Ectodermal cell (in vitro differentiated cells): Measurements from ENCODE around the gene TBC1D7. TPM values are rescaled to one million over a fixed set of nuclear protein-coding genes. Genes with fewer than 3 reads are reported as not detected.

Source experiments
- H3K27ac ChIP-seq: 2 replicates; pipeline ENCODE4 v1.7.0; 2013; ENCODE audit warnings: mild to moderate bottlenecking, low read depth, low read length; ENCODE audit not compliant: insufficient read depth, poor library complexity, severe bottlenecking
- H3K27me3 ChIP-seq: 2 replicates; pipeline ENCODE4 v1.7.0; 2013; ENCODE audit warnings: mild to moderate bottlenecking, low read length; ENCODE audit not compliant: insufficient read depth, control insufficient read depth, poor library complexity, severe bottlenecking
- H3K36me3 ChIP-seq: one replicate; pipeline ENCODE4 v1.7.0; 2013; ENCODE audit warnings: low read length; ENCODE audit not compliant: control insufficient read depth, insufficient read depth
- H3K4me1 ChIP-seq: one replicate; pipeline ENCODE4 v1.7.0; 2013; ENCODE audit warnings: low read length; ENCODE audit not compliant: control insufficient read depth, insufficient read depth
- H3K4me3 ChIP-seq: 2 replicates; pipeline ENCODE4 v1.7.0; 2013; ENCODE audit warnings: low read depth, low read length, control low read depth; ENCODE audit not compliant: insufficient read depth
- H3K9me3 ChIP-seq: 2 replicates; pipeline ENCODE4 v1.7.0; 2013; ENCODE audit warnings: mild to moderate bottlenecking, low read length, moderate library complexity; ENCODE audit not compliant: control insufficient read depth
- WGBS, 2 experiments: methylation state at CpG; one replicate each; pipeline ENCODE4 v1.1.7; 2013; ENCODE audit warnings: missing lambda C conversion rate in 2 of 2; 5-methylcytosine and 5-hydroxymethylcytosine counted together
- polyA plus RNA-seq, 4 experiments: library from polyadenylated mRNA; stranded (reverse); fragments of 50-300 nt; gene quantifications; one replicate each; pipeline ENCODE4 v1.2.3, GENCODE V29; 2013

The TBC1D7 gene
- polyA plus RNA-seq (2013, experiment 1 of 4), result 53.7 TPM
- polyA plus RNA-seq (2013, experiment 2 of 4), result 51.6 TPM
- 43.1 TPM for polyA plus RNA-seq (2013, experiment 3 of 4)
- 46.0 TPM for polyA plus RNA-seq (2013, experiment 4 of 4)

DNA sequence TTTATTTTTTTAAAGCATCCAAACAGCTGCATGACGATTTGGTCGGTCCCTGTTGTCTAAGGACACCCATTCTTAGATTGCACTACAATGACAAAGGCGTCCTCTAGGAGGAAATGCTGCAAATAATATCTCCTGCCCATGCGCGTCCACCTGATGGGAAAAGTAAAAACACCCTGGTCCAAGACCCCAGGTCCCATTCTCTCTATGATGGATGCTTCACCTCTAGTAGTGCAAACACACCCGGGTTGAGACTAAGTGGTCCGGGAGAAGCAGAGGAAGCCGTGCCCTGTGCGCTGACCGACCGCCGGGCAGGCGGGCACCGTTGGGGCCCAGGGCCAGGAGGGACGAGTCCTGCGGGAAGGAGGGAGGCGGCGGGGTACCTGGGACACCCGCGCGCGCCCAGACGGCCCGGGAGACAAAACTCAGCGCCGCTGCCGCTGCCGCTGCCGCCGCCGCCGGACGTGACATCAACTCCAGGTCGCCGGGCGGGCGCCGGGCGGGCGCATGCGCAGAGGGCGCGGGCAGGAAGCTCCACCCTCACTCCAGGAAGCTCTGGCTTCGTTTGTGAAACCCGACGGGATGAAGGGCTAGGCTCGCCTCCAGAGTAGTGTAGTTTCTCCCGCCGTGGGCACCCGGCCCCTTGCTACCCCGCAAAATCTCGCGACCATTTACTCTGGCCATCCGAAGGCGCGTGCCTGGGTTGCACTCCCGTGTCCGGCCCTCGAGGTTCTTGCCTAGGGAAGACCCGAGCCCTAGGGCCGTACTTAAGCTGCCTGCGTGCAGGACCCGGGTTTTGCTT lies at the start of gene TBC1D7:
TBC1D7 (minus strand) TSS at position 462 of the 799 bp plus-strand sequence. CDS start 1,639 bp downstream, outside the sequence.
- Histone ChIP-seq H3K4me1 (peaks cover 5% of the 10 kb centered on the region), H3K9me3 (no peaks in the 10 kb centered on the region), H3K36me3 (peaks cover 24% of the 10 kb centered on the region), H3K27me3 (no peaks in the 10 kb centered on the region), H3K27ac (peak within 1 kb of the TSS; percentile 94), H3K4me3 (peak within 1 kb of the TSS; percentile 86)
- 0 to 1% methylated on average over 63 of the region's 63 CpGs for WGBS, 2 experiments

GRCh38 chr6:13377054-13377758 lies 48.9 kb upstream of the TBC1D7 start:
- 89 to 94% methylated on average over 2 of the region's 2 CpGs for WGBS, 2 experiments
- Histone ChIP-seq H3K4me1 (peaks cover 8% of the 10 kb centered on the region), H3K9me3 (no peaks in the 10 kb centered on the region), H3K27ac (no peak overlapping the region), H3K4me3 (no peak overlapping the region), H3K27me3 (no peaks in the 10 kb centered on the region), H3K36me3 (no peaks in the 10 kb centered on the region)

DNA sequence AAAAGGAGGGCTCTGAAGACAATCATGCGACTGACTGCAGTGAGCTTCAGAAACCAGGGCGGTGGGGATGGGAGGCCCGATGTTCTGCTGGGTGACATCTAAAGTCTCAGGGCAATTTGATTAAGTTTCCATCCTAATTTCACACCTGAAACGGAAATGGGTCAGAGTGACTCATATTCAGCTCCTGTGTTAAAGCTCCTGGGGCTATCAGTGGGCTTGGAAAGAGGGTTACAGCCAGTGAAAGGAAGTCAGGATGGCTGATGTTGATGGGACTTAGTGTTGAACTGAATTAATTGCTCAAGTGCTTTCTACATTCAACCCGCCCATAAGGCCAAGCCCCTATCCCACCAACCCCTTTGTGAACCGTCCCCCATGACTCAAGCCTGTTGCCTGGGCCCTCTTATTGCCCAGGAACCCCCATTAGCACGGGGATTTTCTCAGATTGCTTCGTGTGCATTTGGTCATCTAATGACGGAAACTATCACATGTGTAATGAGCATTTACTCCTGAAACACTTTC lies 47.1 kb upstream of the TBC1D7 start:
- no peaks in the 10 kb centered on the region for H3K9me3 ChIP-seq
- no peaks in the 10 kb centered on the region for H3K27me3 ChIP-seq
- H3K27ac ChIP-seq, result no peak overlapping the region
- 94% methylated on average over 9 of the region's 9 CpGs for WGBS, 2 experiments
- no peaks in the 10 kb centered on the region for H3K36me3 ChIP-seq
- H3K4me3 ChIP-seq, result no peak overlapping the region
- peaks cover 22% of the 10 kb centered on the region for H3K4me1 ChIP-seq

DNA sequence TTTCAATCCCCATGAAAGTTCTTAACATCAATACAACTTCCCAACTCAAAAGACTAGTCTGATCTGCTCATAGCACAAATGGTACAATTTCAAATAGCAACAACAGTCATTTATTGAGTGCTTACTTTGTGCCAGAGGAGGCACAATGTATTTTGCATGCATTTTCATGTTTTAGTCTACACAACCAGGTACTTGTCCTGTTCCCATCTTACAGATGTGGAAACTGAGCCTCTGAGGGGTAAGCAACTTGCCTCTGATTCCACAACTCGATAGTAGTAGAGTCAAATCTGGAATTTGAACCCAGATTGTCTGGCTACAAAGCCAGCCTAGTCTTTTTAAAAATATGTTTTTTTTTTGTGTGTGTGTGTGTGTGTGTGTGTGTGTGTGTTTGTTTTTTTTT lies 45.6 kb upstream of the TBC1D7 start:
- Histone ChIP-seq H3K9me3 (no peaks in the 10 kb centered on the region), H3K4me3 (no peak overlapping the region), H3K27ac (no peak overlapping the region), H3K27me3 (no peaks in the 10 kb centered on the region), H3K36me3 (no peaks in the 10 kb centered on the region), H3K4me1 (peaks cover 26% of the 10 kb centered on the region)
- whole genome bisulfite sequencing, 2 experiments, result 98 to 100% methylated on average over 1 of the region's 1 CpG

DNA sequence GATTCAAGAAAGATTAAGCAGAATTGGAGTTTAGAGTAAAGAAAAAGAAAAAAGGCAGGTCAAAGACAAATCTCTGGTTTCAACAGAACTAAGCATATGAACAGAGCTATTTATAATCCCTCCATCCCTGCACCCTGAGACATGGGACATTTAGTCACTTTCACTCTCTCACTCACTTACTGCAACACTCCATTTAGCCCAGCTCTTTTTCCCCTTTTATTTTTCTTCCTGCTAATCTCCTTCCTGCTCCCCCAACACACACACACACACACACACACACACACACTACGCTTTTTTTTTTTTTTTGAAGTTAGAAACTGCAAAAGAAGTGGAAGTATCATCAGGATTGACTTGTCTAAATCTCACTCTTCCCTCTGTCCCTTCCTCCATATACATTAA lies 45.1 kb upstream of the TBC1D7 start:
- Histone ChIP-seq H3K4me1 (peaks cover 25% of the 10 kb centered on the region), H3K4me3 (no peak overlapping the region), H3K27me3 (no peaks in the 10 kb centered on the region), H3K36me3 (no peaks in the 10 kb centered on the region), H3K27ac (no peak overlapping the region), H3K9me3 (no peaks in the 10 kb centered on the region)
- WGBS, 2 experiments, result 88 to 100% methylated on average over 1 of the region's 1 CpG

DNA sequence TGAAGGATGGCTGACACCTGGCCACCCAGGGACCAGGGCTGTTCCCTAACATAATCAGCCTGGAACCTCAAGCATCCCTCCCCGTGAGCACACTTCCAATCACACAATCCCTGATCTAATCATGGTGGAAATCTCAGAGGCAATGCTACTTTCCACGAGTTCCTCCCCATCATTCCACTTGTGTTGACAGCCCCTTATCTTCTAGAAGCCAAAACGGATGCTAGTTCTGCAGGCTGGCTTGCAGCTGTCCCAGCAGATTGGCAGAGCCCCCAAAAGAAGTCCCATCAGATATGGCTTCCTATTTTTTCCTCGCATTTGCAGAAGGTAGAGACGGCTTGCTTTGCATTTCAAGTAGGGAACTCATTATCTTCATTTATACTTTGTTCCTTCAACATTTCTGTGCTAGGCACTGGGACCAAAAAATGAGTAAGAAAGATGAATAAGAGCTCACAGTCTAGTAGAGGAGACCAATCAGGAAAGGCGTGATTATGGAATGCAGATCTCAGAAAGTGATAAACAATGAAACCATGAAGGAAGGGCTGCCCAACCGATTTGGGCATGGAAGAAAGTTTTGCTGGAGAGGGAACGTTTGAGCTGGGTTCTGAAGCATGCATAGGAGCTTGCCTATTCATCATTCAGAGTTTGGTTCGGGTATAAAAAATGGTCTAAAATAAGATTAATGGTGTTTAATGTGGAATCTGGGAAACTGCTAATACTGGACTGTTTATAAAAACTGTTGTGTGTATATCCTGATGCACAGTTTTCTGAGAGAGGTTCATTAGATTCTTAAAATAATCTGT lies 44.6 kb upstream of the TBC1D7 start:
- Histone ChIP-seq H3K27me3 (no peaks in the 10 kb centered on the region), H3K9me3 (no peaks in the 10 kb centered on the region), H3K4me3 (no peak overlapping the region), H3K27ac (no peak overlapping the region), H3K4me1 (peaks cover 30% of the 10 kb centered on the region), H3K36me3 (no peaks in the 10 kb centered on the region)
- WGBS, 2 experiments, result 79 to 83% methylated on average over 9 of the region's 9 CpGs

DNA sequence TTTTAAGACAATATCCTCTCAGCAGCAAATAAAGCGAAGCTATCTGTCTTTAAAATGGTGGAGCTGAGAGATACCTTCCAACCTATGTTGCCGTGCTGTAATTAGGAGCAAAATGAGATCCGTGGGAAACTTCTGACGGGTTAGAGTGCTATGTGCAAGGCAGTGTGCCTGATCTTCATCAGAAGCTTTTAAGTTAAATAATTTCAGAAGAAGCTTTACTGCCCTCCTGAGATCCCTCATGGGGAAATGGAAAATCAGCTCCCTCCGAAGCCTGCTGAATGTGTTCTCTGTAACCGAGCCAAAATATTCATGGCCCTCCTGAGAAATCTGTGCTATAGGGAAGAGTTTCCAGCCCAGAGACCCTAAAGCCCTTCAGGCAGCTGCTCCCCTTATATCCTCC lies 43.7 kb upstream of the TBC1D7 start:
- WGBS, 2 experiments, result 80 to 81% methylated on average over 6 of the region's 6 CpGs
- Histone ChIP-seq H3K27ac (peak overlapping the region; percentile 44), H3K36me3 (no peaks in the 10 kb centered on the region), H3K4me3 (no peak overlapping the region), H3K9me3 (no peaks in the 10 kb centered on the region), H3K4me1 (peaks cover 38% of the 10 kb centered on the region), H3K27me3 (no peaks in the 10 kb centered on the region)

DNA sequence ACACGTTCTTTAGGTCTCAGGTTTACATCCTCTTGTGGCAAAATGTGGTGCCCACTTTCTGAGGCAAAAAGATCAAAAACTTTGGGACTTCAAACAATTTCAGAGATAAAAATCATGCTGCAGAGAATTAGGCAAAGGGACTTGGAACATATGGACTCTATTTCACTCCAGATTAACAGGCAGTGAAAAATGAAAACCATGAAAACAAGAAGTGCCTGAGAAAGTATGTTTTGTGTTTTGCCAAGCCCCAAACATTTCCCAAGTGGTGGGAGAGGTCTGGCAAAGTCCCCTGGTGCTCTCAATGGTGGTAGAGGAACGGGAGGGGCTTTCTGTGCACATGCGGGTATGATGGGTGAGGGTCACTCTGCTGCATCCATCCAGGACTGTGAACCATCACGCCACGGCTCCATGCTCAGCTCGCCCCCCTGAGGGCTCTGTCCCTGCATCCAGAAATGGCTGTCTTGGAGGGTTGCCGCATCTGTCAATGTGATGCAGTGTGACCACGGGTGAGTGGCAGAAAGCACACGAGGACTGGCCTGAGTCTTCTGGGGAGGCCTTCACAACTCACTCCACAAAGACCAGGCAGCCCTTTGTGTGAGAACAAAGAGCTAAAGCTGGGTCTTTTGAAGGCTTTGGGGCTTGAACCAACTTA lies 43.2 kb upstream of the TBC1D7 start:
- 75 to 76% methylated on average over 9 of the region's 9 CpGs for WGBS, 2 experiments

DNA sequence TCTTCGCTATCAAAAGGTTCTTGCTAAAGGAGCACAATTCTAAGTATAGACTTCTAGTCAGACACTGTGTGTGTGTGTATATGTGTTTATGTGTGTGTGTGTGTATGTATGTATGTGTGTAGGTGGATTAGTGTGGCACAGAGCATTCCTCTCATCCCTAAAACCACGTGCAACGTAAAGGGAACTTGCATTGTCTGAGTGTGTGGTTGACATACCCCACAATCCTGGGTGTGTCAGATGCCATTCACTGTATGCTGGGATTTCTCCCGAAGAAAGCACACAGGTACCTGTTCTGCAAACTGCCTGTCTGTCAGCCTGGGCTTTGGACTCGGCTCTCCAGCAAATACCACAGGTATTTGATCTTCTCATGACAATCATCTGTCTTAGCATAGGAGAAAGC lies 42.3 kb upstream of the TBC1D7 start:
- no peak overlapping the region for H3K27ac ChIP-seq
- no peaks in the 10 kb centered on the region for H3K9me3 ChIP-seq
- H3K27me3 ChIP-seq, result no peaks in the 10 kb centered on the region
- no peak overlapping the region for H3K4me3 ChIP-seq
- H3K4me1 ChIP-seq, result peaks cover 38% of the 10 kb centered on the region
- H3K36me3 ChIP-seq, result no peaks in the 10 kb centered on the region
- WGBS, 2 experiments, result 93 to 95% methylated on average over 5 of the region's 5 CpGs

More for the DNA sequence above, 43.2 kb upstream of the TBC1D7 start:
- no peaks in the 10 kb centered on the region for H3K9me3 ChIP-seq
- H3K4me1 ChIP-seq, result peaks cover 38% of the 10 kb centered on the region
- no peaks in the 10 kb centered on the region for H3K27me3 ChIP-seq
- no peaks in the 10 kb centered on the region for H3K36me3 ChIP-seq
- H3K4me3 ChIP-seq, result no peak overlapping the region
- peak overlapping the region; percentile 44 for H3K27ac ChIP-seq
